ENCODE results near the gene CTCF. TPM values are rescaled to one million over a fixed set of nuclear protein-coding genes. Genes with fewer than 3 reads are reported as not detected.

The CTCF gene
- total and polyA plus RNA-seq, 2 experiments from 2014 or later = 64.5 to 72.3 TPM

DNA sequence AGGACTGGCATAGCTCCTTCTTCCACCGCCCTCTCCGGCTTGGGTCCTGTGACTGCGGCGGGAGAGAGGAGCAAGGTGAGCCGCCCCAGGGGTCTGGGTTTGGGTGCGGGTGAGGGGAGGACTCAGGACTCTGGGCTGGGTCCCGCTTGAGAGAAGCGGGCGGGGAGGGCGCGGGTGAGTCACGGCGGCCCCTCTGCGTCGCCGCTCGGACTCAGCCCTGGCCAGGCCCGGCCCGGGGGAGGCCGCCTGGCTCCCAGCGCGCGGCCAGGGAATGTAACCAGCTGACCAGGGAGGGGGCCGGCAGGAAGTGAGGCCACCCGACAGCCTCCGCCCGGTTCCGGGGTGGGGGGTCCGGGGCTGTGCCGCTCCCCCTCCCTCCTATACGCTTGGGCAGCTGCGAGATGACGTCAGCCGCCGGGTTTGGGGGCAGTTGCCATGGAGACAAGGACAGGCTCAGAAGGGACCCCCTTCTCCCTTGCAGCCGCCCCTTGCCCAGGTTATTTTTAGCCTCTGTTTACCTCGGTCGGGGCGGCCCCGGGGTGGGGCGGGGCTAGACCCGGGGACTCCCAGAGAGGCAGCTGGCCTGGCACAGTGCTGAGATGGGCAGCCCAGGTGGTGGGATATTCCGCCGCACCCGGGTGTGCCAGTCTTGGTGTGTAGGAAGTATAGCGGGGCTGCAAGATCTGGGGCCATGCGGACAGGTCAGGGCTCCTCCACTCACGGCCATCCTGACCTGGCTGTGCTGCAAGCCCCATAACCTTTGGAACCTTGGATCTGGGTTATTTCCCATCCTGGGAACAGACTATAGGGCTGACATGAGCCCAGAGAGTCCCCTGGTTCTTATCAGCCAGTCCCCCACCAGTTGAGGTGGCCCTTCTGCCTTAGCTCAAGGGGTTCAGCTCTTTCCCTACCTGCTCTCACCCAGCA, 32.0 kb upstream of the CTCF start:
- H3K27me3 ChIP-seq (ENCODE audit: insufficient read depth) = peaks cover 99% of the 10 kb centered on the region
- H3K36me3 ChIP-seq (ENCODE audit: insufficient read depth) = no peaks in the 10 kb centered on the region
- Mint-ChIP-seq H3K4me3 (peak overlapping the region; percentile 72), H3K36me3 (ENCODE audit: low read depth) (no peaks in the 10 kb centered on the region), H3K27me3 (ENCODE audit: insufficient read depth, low read depth, poor library complexity) (peaks cover 95% of the 10 kb centered on the region), H3K27ac (no peak overlapping the region), H3K9me3 (no peaks in the 10 kb centered on the region; the same call in 2 of the 3 replicates), H3K4me1 (peaks cover 4% of the 10 kb centered on the region)
- TF ChIP-seq, protein P1, sequence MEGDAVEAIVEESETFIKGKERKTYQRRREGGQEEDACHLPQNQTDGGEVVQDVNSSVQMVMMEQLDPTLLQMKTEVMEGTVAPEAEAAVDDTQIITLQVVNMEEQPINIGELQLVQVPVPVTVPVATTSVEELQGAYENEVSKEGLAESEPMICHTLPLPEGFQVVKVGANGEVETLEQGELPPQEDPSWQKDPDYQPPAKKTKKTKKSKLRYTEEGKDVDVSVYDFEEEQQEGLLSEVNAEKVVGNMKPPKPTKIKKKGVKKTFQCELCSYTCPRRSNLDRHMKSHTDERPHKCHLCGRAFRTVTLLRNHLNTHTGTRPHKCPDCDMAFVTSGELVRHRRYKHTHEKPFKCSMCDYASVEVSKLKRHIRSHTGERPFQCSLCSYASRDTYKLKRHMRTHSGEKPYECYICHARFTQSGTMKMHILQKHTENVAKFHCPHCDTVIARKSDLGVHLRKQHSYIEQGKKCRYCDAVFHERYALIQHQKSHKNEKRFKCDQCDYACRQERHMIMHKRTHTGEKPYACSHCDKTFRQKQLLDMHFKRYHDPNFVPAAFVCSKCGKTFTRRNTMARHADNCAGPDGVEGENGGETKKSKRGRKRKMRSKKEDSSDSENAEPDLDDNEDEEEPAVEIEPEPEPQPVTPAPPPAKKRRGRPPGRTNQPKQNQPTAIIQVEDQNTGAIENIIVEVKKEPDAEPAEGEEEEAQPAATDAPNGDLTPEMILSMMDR (conservative IDR thresholded peaks at IDR 0.05; ENCODE audit: low read depth in 2 of 2) = no peak
- peak; percentile 77 for TF ChIP-seq CREB1 (CRISPR knock-in tag; IDR thresholded peaks at IDR 0.05; ENCODE audit: low read depth)
- TF ChIP-seq EZH2 (IDR thresholded peaks at IDR 0.05; ENCODE audit: low read depth, unreplicated experiment) = peak; percentile 19
- TF ChIP-seq EZH2phosphoT487 (IDR thresholded peaks at IDR 0.05; ENCODE audit: unreplicated experiment) = no peak
- TF ChIP-seq, protein P2, sequence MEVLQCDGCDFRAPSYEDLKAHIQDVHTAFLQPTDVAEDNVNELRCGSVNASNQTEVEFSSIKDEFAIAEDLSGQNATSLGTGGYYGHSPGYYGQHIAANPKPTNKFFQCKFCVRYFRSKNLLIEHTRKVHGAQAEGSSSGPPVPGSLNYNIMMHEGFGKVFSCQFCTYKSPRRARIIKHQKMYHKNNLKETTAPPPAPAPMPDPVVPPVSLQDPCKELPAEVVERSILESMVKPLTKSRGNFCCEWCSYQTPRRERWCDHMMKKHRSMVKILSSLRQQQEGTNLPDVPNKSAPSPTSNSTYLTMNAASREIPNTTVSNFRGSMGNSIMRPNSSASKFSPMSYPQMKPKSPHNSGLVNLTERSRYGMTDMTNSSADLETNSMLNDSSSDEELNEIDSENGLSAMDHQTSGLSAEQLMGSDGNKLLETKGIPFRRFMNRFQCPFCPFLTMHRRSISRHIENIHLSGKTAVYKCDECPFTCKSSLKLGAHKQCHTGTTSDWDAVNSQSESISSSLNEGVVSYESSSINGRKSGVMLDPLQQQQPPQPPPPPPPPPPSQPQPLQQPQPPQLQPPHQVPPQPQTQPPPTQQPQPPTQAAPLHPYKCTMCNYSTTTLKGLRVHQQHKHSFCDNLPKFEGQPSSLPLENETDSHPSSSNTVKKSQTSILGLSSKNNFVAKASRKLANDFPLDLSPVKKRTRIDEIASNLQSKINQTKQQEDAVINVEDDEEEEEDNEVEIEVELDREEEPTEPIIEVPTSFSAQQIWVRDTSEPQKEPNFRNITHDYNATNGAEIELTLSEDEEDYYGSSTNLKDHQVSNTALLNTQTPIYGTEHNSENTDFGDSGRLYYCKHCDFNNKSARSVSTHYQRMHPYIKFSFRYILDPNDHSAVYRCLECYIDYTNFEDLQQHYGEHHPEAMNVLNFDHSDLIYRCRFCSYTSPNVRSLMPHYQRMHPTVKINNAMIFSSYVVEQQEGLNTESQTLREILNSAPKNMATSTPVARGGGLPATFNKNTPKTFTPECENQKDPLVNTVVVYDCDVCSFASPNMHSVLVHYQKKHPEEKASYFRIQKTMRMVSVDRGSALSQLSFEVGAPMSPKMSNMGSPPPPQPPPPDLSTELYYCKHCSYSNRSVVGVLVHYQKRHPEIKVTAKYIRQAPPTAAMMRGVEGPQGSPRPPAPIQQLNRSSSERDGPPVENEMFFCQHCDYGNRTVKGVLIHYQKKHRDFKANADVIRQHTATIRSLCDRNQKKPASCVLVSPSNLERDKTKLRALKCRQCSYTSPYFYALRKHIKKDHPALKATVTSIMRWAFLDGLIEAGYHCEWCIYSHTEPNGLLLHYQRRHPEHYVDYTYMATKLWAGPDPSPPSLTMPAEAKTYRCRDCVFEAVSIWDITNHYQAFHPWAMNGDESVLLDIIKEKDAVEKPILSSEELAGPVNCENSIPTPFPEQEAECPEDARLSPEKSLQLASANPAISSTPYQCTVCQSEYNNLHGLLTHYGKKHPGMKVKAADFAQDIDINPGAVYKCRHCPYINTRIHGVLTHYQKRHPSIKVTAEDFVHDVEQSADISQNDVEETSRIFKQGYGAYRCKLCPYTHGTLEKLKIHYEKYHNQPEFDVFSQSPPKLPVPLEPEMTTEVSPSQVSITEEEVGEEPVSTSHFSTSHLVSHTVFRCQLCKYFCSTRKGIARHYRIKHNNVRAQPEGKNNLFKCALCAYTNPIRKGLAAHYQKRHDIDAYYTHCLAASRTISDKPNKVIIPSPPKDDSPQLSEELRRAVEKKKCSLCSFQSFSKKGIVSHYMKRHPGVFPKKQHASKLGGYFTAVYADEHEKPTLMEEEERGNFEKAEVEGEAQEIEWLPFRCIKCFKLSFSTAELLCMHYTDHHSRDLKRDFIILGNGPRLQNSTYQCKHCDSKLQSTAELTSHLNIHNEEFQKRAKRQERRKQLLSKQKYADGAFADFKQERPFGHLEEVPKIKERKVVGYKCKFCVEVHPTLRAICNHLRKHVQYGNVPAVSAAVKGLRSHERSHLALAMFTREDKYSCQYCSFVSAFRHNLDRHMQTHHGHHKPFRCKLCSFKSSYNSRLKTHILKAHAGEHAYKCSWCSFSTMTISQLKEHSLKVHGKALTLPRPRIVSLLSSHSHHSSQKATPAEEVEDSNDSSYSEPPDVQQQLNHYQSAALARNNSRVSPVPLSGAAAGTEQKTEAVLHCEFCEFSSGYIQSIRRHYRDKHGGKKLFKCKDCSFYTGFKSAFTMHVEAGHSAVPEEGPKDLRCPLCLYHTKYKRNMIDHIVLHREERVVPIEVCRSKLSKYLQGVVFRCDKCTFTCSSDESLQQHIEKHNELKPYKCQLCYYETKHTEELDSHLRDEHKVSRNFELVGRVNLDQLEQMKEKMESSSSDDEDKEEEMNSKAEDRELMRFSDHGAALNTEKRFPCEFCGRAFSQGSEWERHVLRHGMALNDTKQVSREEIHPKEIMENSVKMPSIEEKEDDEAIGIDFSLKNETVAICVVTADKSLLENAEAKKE (CRISPR knock-in tag; IDR thresholded peaks at IDR 0.05) = no peak
- no peak for TF ChIP-seq ZNF114 (CRISPR knock-in tag; IDR thresholded peaks at IDR 0.05)
- no peak overlapping the region for H3K27ac ChIP-seq (ENCODE audit: low read depth)
- peak overlapping the region; percentile 77 for H3K4me3 ChIP-seq
- H3F3A ChIP-seq (replicated peaks; ENCODE audit: low read depth) = 0 out of 2 replicates have a peak, but pooled peaks cover 10% of the 10 kb centered on the region
- DNase-seq (ENCODE audit: low spot score) (peak; percentile 54), ATAC-seq (peak; percentile 17)
- H3K9me2 ChIP-seq (ENCODE audit: insufficient read depth) = no peaks in the 10 kb centered on the region
- peaks cover 8% of the 10 kb centered on the region; the same call in 1 of the 2 replicates for H3K4me1 ChIP-seq (ENCODE audit: insufficient read depth)
- H3K79me2 ChIP-seq (replicated peaks; ENCODE audit: insufficient read depth) = no peaks in the 10 kb centered on the region
- H4K20me1 ChIP-seq (replicated peaks; ENCODE audit: insufficient read depth) = peaks cover 7% of the 10 kb centered on the region; the same call in 1 of the 2 replicates
- H3K4me2 ChIP-seq = peak overlapping the region; percentile 94
- H2AFZ ChIP-seq = peak overlapping the region; percentile 94
